Small intestine (tissue), 7 donors: Measurements from ENCODE around the gene ATP1A1. TPM values are rescaled to one million over a fixed set of nuclear protein-coding genes. Genes with fewer than 3 reads are reported as not detected.
A peak's percentile ranks its signal among the peaks of the same experiment; 100 is the strongest.

Experiments used
- DNase-seq, 2 donors: peaks; one replicate each; pipeline versions ENCODE4 v3.0.0 to v3.0.0-alpha.2; 2013
- FAIRE-seq: peaks from 2 replicates; lab custom pipeline; 2012; peaks lifted over from hg19 to GRCh38; lab: Jason Lieb, UNC
- H3K27ac ChIP-seq, 3 donors: one replicate each; pipeline ENCODE4 v1.5.1; 2013; ENCODE audit warnings: low read length in 2 of 3, mild to moderate bottlenecking in 2 of 3, control low read depth in 1 of 3, inconsistent platforms in 1 of 3, low read depth in 1 of 3, moderate library complexity in 1 of 3
- H3K27me3 ChIP-seq, 3 donors: one replicate each; pipeline ENCODE4 v1.6.1; 2013; ENCODE audit warnings: low read length in 3 of 3, inconsistent platforms in 1 of 3; ENCODE audit not compliant: control insufficient read depth in 3 of 3, insufficient read depth in 3 of 3
- H3K36me3 ChIP-seq, 3 donors: one replicate each; pipeline ENCODE4 v1.6.1; 2013; ENCODE audit warnings: low read length in 3 of 3, inconsistent platforms in 1 of 3, low read depth in 1 of 3, mild to moderate bottlenecking in 1 of 3, moderate library complexity in 1 of 3; ENCODE audit not compliant: control insufficient read depth in 3 of 3, insufficient read depth in 2 of 3
- H3K4me1 ChIP-seq, 3 donors: one replicate each; pipeline ENCODE4 v1.6.1; 2013; ENCODE audit warnings: low read length in 2 of 3, inconsistent platforms in 1 of 3, low read depth in 1 of 3, mild to moderate bottlenecking in 1 of 3, moderate library complexity in 1 of 3; ENCODE audit not compliant: control insufficient read depth in 3 of 3, insufficient read depth in 2 of 3
- H3K4me3 ChIP-seq, 3 donors: one replicate each; pipeline ENCODE4 v1.5.1; 2013; ENCODE audit warnings: low read length in 3 of 3, control low read depth in 1 of 3, inconsistent platforms in 1 of 3, low read depth in 1 of 3, mild to moderate bottlenecking in 1 of 3, moderate library complexity in 1 of 3
- H3K9me3 ChIP-seq, 2 donors: one replicate each; pipeline ENCODE4 v1.6.1; 2013; ENCODE audit warnings: low read depth in 1 of 2, low read length in 1 of 2; ENCODE audit not compliant: control insufficient read depth in 2 of 2, insufficient read depth in 1 of 2
- WGBS, 3 donors: extraction: QIAGEN DNeasy Blood & Tissue Kit; methylation state at CpG; one replicate each; pipeline ENCODE4 v1.1.7; 2013; 5-methylcytosine and 5-hydroxymethylcytosine counted together
- polyA plus RNA-seq, 4 donors: library from polyadenylated mRNA; stranded (reverse) in 3 of 4; unstranded in 1 of 4; fragments of 200-250 nt in 3 of 4; fragments of 120-200 nt in 1 of 4; gene quantifications; one replicate each; pipeline versions ENCODE4 v1.2.1 to v1.2.3, GENCODE V29; 2013
- donor health status: healthy with polysubstance abuse.
- donor health status: control.
- donor health status: control.
- donor health status: Bipolar disorder and iron deficiency.
- donor health status: healthy.

Gene ATP1A1
- polyA plus RNA-seq, 4 donors: 921 to 1,048 (median 1,035) TPM

DNA sequence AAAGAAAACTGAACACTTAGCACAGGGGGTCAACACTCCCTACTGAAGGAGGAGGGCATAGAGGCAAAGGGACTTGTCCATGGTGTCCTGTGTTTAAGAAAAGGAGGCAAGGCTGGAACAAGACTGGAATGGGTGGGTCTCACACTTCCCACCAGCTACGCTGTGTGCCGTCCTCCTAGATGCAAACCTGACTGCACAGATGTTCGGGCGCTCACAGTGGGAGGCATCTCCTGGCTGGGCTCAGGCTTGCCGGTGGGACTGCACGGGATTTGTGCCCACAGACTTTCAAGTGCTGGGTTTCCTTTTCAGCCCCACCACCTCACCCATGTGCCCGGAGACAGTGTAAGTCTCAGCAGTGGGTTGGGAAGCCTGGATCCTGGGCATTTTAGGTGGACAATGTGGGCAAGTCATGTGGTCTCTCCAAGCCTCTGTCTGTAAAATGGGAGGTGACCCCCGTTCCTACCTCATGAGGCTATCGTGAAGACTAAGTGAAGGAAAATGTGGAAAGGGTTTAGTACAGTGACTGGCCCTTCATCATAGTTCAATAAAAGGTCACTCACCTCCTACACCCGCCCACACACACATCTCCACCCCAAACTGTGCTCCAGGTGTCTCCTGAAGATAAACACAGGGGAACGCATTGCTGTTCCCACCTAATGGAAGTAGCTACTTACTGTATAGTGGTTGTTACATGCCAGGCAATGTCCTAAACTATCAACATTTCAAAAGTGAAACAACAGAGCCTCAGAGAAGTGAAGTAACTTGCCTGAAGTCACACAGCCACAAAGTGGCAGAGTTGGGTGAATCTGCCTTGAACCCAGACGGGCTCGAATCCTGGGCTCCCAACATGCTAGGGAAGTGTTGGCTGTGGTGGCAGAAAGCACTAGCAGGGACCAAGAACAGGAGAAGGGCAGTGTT, 36.0 kb downstream of the ATP1A1 start:
- peaks cover 15 to 56% (median 25%) of the 10 kb centered on the region in 3 donors for H3K36me3 ChIP-seq
- H3K4me1 ChIP-seq: peaks cover 0 to 10% (median 0%) of the 10 kb centered on the region in 3 donors
- no peak overlapping the region for H3K4me3 ChIP-seq
- peak overlapping the region in 1 of 3 donors; percentile 19 for H3K27ac ChIP-seq
- WGBS, 3 donors: 90 to 92% (median 91%) methylated on average over 13 of the region's 13 CpGs
- DNase-seq (no peak), FAIRE-seq (no peak)
- no peaks in the 10 kb centered on the region for H3K9me3 ChIP-seq
- H3K27me3 ChIP-seq: no peaks in the 10 kb centered on the region

DNA sequence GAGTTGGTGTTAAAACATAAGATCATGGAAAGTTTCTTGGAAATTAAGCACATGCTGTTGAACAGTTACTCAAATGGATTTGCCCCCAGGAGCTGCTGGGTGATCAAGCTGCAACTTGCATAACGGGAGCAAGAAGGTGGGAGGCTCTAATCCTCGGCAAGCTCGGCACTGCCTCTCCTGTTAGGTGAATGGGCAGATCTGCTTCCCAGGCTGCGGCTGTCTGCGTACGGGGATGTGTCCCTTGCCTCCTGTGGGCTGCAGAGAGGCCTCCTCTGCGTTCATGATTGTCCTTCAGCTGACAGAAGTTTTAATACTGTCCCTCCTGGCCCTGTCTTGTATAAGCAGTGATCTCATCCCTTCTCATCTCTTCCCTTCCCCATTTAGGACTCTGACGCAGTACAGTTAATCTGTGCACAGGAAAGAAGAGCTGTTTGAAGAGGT, 36.7 kb downstream of the ATP1A1 start:
- 86 to 90% (median 87%) methylated on average over 8 of the region's 8 CpGs for WGBS, 3 donors
- H3K9me3 ChIP-seq: no peaks in the 10 kb centered on the region
- H3K36me3 ChIP-seq: peaks cover 8 to 49% (median 22%) of the 10 kb centered on the region in 3 donors
- DNase-seq (no peak), FAIRE-seq (no peak)
- no peak overlapping the region for H3K27ac ChIP-seq
- no peaks in the 10 kb centered on the region for H3K27me3 ChIP-seq
- peaks cover 0 to 10% (median 0%) of the 10 kb centered on the region in 3 donors for H3K4me1 ChIP-seq
- no peak overlapping the region for H3K4me3 ChIP-seq

DNA sequence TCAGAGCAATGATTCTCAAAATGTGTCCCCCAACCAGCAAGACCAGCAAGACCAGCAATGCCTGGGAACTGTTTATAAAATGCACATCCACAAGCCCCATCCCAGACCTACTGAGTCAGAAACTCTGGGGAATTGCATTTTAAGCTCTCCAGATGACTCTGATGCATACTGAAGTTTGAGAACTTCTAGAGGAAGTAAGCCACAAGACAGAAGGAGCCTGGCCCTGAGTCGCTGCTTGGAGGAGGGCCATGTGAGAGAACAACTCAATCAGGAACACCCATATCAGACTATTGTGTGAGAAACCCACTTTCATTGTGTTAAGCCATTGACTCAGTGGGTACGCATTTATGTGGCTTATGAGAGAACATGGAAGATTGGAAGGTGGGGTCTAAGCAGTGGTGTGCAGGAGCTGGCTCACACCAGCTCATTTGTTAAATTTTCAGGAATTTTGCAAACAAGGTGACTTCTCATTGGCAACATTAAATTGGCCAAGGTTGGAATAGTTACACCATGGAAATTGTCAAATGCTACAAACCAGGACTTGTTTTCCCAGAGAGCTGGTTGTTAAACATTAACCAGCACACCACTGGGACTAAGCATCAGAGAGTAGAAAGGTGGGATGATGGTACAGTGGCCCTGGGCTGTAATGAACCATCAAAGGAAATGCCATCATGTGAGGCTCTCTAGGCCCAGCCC, 38.9 kb downstream of the ATP1A1 start:
- no peak for FAIRE-seq
- Histone ChIP-seq H3K4me3 (no peak overlapping the region), H3K9me3 (no peaks in the 10 kb centered on the region), H3K36me3 (peaks cover 5 to 28% (median 10%) of the 10 kb centered on the region in 3 donors), H3K27me3 (no peaks in the 10 kb centered on the region), H3K4me1 (peaks cover 0 to 11% (median 0%) of the 10 kb centered on the region in 3 donors), H3K27ac (peak overlapping the region in 2 of 3 donors; percentile 34 to 35)
- peak; percentile 59 to 79 for DNase-seq
- 63 to 73% (median 70%) methylated on average over 2 of the region's 2 CpGs for WGBS, 3 donors

DNA sequence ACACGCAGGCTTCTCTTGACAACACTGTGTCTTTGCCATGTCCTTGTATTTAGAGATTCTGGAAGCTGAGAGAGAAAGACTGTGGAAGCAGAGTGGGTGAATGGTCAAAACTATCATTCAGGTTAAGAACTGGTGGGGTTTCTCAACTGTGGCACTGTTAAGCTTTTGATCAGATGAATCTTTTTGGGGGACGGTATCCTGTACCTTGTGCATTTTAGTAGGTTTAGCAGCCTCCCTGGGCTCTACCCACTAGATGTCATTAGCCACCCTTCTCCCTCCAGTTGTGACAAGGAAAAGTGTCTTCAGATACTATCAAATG, 39.4 kb downstream of the ATP1A1 start:
- Histone ChIP-seq H3K36me3 (peaks cover 5 to 24% (median 5%) of the 10 kb centered on the region in 3 donors), H3K4me1 (peaks cover 0 to 16% (median under 1%) of the 10 kb centered on the region in 3 donors), H3K27me3 (no peaks in the 10 kb centered on the region), H3K9me3 (no peaks in the 10 kb centered on the region), H3K27ac (peak overlapping the region in 2 of 3 donors; percentile 34 to 35), H3K4me3 (no peak overlapping the region)
- no peak for DNase-seq
- WGBS, 3 donors: 73 to 84% (median 78%) methylated on average over 2 of the region's 2 CpGs
- FAIRE-seq: no peak

DNA sequence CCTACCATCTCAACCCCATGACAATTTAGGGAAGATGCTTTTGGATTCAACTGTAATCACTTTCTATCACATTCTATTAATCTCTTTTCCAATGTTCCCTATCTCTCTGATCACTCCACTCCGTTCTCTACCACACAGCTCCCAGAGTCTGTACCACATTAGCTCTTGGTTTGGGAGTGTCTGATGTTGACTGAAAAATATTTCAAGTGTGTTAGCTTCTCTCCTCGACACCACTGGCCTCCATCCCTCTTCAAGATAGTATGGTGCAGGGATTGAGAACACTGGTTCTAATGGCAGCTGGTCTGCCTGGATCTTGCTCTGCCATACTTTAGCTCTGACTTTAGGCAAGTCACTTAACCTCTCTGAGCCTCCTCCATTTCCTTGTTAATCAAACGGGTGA, 39.9 kb downstream of the ATP1A1 start:
- 89 to 92% (median 89%) methylated on average over 3 of the region's 3 CpGs for WGBS, 3 donors

DNA sequence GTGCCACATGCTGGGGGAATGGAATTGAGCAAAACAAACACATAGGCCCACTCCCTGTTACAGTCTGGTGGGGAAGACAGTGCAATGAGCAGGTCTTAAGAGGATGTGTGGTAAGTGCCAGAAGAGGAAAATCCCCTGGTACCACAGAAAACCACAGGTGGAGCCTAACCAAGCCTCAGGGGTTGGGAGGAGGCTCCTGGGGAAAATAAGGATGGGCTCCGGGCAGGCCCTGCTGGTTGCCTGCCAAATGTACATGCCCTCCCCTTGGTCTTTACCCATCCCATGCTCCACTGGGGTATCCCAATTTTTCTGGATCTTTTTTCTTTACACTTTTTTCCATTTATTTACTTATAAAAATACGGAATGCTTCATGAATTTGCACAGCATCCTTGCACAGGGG, 40.4 kb downstream of the ATP1A1 start:
- no peak overlapping the region for H3K27ac ChIP-seq
- no peak for FAIRE-seq
- H3K4me1 ChIP-seq: peaks cover 0 to 20% (median 3%) of the 10 kb centered on the region in 3 donors
- no peak for DNase-seq
- H3K36me3 ChIP-seq: peaks cover 0 to 17% (median 0%) of the 10 kb centered on the region in 3 donors
- 82 to 94% (median 89%) methylated on average over 2 of the region's 2 CpGs for WGBS, 3 donors
- no peaks in the 10 kb centered on the region for H3K9me3 ChIP-seq
- H3K27me3 ChIP-seq: no peaks in the 10 kb centered on the region
- no peak overlapping the region for H3K4me3 ChIP-seq

More for the DNA sequence above, 39.9 kb downstream of the ATP1A1 start:
- Histone ChIP-seq H3K4me1 (peaks cover 0 to 20% (median 3%) of the 10 kb centered on the region in 3 donors), H3K27ac (no peak overlapping the region), H3K9me3 (no peaks in the 10 kb centered on the region), H3K27me3 (no peaks in the 10 kb centered on the region), H3K36me3 (peaks cover under 1 to 21% (median 1%) of the 10 kb centered on the region in 3 donors), H3K4me3 (no peak overlapping the region)
- no peak for DNase-seq
- FAIRE-seq: no peak

DNA sequence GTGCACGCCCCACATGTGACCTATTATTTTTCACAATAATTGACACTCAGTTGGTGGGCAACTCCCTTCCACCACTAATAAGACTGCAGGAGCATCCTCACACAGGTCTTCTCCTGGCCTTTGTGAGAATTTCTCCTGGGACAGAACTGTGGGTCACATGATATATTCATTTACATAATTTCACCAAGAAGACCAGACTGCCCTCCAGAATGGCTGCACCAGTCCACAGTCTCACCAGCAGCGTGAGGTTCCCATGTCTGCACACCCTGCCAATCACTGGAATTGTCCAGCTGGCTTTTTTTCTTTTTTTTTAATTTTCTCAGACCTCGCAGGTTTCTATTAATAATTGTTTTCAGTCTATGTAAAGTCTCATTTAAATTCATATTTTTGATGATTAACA, 41.3 kb downstream of the ATP1A1 start:
- DNase-seq: no peak
- no peak overlapping the region for H3K27ac ChIP-seq
- WGBS, 3 donors: 92 to 96% (median 94%) methylated on average over 3 of the region's 3 CpGs

DNA sequence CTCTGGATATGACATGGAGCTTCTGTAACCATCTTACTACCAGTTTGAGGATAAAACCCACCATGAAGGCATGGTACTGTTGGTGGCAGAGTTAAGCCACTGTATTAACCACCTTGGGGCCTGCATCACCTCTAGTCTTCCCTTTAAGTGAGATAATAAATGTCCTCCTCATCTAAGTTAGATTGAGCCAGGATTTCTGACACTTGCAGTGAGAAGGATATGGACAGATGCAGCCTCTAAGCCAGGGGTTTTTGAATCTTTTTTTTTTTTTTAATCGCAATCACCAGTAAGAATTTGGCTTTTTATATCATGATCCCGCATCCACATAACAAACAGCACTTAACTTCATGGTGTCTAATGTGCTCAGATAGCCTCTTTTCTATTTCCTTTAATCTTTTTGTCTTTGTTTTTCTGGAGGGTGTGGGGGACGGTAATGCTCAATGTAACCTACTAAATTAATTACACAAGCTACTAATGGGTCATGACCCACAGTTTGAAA, 42.2 kb downstream of the ATP1A1 start:
- H3K36me3 ChIP-seq: peaks cover 0 to 4% (median 0%) of the 10 kb centered on the region in 3 donors
- peaks cover 0 to 20% (median 3%) of the 10 kb centered on the region in 3 donors for H3K4me1 ChIP-seq
- DNase-seq (no peak), FAIRE-seq (no peak)
- H3K9me3 ChIP-seq: no peaks in the 10 kb centered on the region
- peak overlapping the region in 1 of 3 donors; percentile 32 for H3K27ac ChIP-seq
- H3K27me3 ChIP-seq: no peaks in the 10 kb centered on the region
- H3K4me3 ChIP-seq: no peak overlapping the region
- WGBS, 3 donors: 86 to 92% (median 92%) methylated on average over 3 of the region's 3 CpGs

More for the DNA sequence above, 41.3 kb downstream of the ATP1A1 start:
- H3K4me3 ChIP-seq: no peak overlapping the region
- H3K4me1 ChIP-seq: peaks cover 0 to 20% (median 3%) of the 10 kb centered on the region in 3 donors
- H3K36me3 ChIP-seq: peaks cover 0 to 9% (median 0%) of the 10 kb centered on the region in 3 donors
- no peaks in the 10 kb centered on the region for H3K9me3 ChIP-seq
- H3K27me3 ChIP-seq: no peaks in the 10 kb centered on the region
- FAIRE-seq: no peak
